HCT116 (cell line): ENCODE measurements around the gene ST6GALNAC5. TPM values are rescaled to one million over a fixed set of nuclear protein-coding genes. Genes with fewer than 3 reads are reported as not detected.

Experiments
- ATAC-seq: fragments of 200-7000 bp; cut with Tn5 transposase; 2 replicates; pipeline ENCODE4 v1.9.1; 2020; ENCODE audit warnings: mild to moderate bottlenecking, moderate library complexity
- BruUV-seq: library from RNA; stranded (reverse); fragments of 400-500 nt; replicated peaks from 2 replicates; lab custom pipeline; 2021; lab: Mats Ljungman, UMichigan
- CTCF ChIA-PET: fragments of 300-600 bp; sonication (Branson Sonifier 250); formaldehyde crosslinking; loops from one replicate; lab custom pipeline; 2021; ENCODE audit warnings: antibody characterized with exemption; lab: Charles Lee
- POLR2A ChIA-PET: fragments of 300-600, 350-600 bp; sonication (Branson Sonifier 250); formaldehyde crosslinking; loops from one replicate; lab custom pipeline; 2021; ENCODE audit warnings: antibody characterized with exemption; lab: Charles Lee
- RAD21 ChIA-PET, 2 experiments: fragments of 300-600 bp; sonication (Branson Sonifier 250); formaldehyde crosslinking; loops; one replicate each; lab custom pipeline; 2023; ENCODE audit warnings: low total read pairs in 2 of 2; ENCODE audit not compliant: uncharacterized antibody in 2 of 2, unreplicated experiment in 2 of 2, low non-redundant PET in 1 of 2; lab: Charles Lee
- DNase-seq: peaks from one replicate; pipeline ENCODE4 v3.0.0-alpha.2; 2010; ENCODE audit warnings: low read depth, low spot score
- H2AFZ ChIP-seq: fragments of 200-600 bp; shearing (Covaris generic), sonication (generic); 2 replicates; pipeline ENCODE4 v1.6.1; 2017; ENCODE audit warnings: low read depth, mixed run types, mixed read lengths, antibody characterized with exemption, low read length; ENCODE audit not compliant: poor library complexity, severe bottlenecking
- H3K27ac ChIP-seq: 2 replicates; pipeline ENCODE4 v1.5.1; 2012; ENCODE audit warnings: low read depth, low read length
- H3K27me3 ChIP-seq: fragments of 200-600 bp; sonication (generic); 2 replicates; pipeline ENCODE4 v1.6.1; 2016; ENCODE audit warnings: mixed run types, low read length, mixed read lengths; ENCODE audit not compliant: insufficient read depth
- H3K36me3 ChIP-seq, 2 experiments: fragments of 200-500 bp in 1 of 2; fragments of 200-600 bp in 1 of 2; sonication (Bioruptor generic) in 1 of 2; sonication (generic) in 1 of 2; 2 replicates each; pipeline versions ENCODE4 v1.5.1 to v1.6.1; 2014 to 2016; ENCODE audit warnings: low read length in 2 of 2, inconsistent platforms in 1 of 2, mixed read lengths in 1 of 2, mixed run types in 1 of 2; ENCODE audit not compliant: insufficient read depth in 2 of 2, control insufficient read depth in 1 of 2
- H3K4me1 ChIP-seq, 2 experiments: fragments of 200-600 bp in 1 of 2; sonication (generic) in 1 of 2; 2 replicates each; pipeline versions ENCODE4 v1.5.1 to v1.6.1; 2012 to 2017; ENCODE audit warnings: low read length in 2 of 2, inconsistent platforms in 1 of 2, mild to moderate bottlenecking in 1 of 2, mixed read lengths in 1 of 2, mixed run types in 1 of 2, moderate library complexity in 1 of 2; ENCODE audit not compliant: insufficient read depth in 2 of 2, control insufficient read depth in 1 of 2
- H3K4me2 ChIP-seq: fragments of 200-600 bp; sonication (generic); 2 replicates; pipeline ENCODE4 v1.6.1; 2017; ENCODE audit warnings: mixed run types, low read length, mixed read lengths
- H3K4me3 ChIP-seq, 2 experiments: fragments of 200-600 bp in 1 of 2; sonication (generic) in 1 of 2; replicated peaks in 1 of 2; 2 replicates each; pipeline ENCODE4 v1.5.1; 2011 to 2016; ENCODE audit warnings: low read length in 2 of 2, control low read depth in 1 of 2, low read depth in 1 of 2, mild to moderate bottlenecking in 1 of 2, mixed read lengths in 1 of 2, mixed run types in 1 of 2
- H3K79me2 ChIP-seq: fragments of 200-600 bp; sonication (generic); 2 replicates; pipeline ENCODE4 v1.6.1; 2017; ENCODE audit warnings: mild to moderate bottlenecking, mixed run types, low read length, moderate library complexity, mixed read lengths; ENCODE audit not compliant: insufficient read depth
- H3K9ac ChIP-seq: fragments of 200-600 bp; sonication (generic); 2 replicates; pipeline ENCODE4 v1.6.1; 2016; ENCODE audit warnings: low read length, mixed read lengths
- H3K9me2 ChIP-seq: fragments of 200-600 bp; sonication (generic), shearing (Covaris generic); 2 replicates; pipeline ENCODE4 v1.6.1; 2017; ENCODE audit warnings: mixed run types, mild to moderate bottlenecking, moderate library complexity; ENCODE audit not compliant: insufficient read depth
- H3K9me3 ChIP-seq, 2 experiments: fragments of 200-500 bp in 1 of 2; fragments of 200-600 bp in 1 of 2; sonication (Bioruptor generic) in 1 of 2; sonication (generic) in 1 of 2; 2 replicates each; pipeline ENCODE4 v1.6.1; 2014 to 2017; ENCODE audit warnings: low read length in 2 of 2, mixed read lengths in 2 of 2, inconsistent platforms in 1 of 2, low read depth in 1 of 2, mild to moderate bottlenecking in 1 of 2, mixed run types in 1 of 2, moderate library complexity in 1 of 2; ENCODE audit not compliant: control insufficient read depth in 1 of 2, insufficient read depth in 1 of 2
- H4K20me1 ChIP-seq: fragments of 200-600 bp; sonication (generic), shearing (Covaris generic); 2 replicates; pipeline ENCODE4 v1.6.1; 2017; ENCODE audit warnings: mixed run types, mild to moderate bottlenecking, moderate library complexity; ENCODE audit not compliant: insufficient read depth
- CTCF ChIP-seq, 3 experiments: fragments of 200-600 bp in 1 of 3; sonication (generic) in 1 of 3; IDR thresholded peaks in 2 of 3; conservative IDR thresholded peaks in 1 of 3; 2 replicates each; pipeline ENCODE4 v1.5.1; 2012 to 2017; ENCODE audit warnings: low read depth in 2 of 3, low read length in 2 of 3, antibody characterized with exemption in 1 of 3, borderline replicate concordance in 1 of 3, control low read depth in 1 of 3, mild to moderate bottlenecking in 1 of 3, mixed read lengths in 1 of 3, mixed run types in 1 of 3, moderate library complexity in 1 of 3; ENCODE audit not compliant: insufficient read depth in 1 of 3
- EGR1 ChIP-seq: IDR thresholded peaks from 2 replicates; pipeline ENCODE4 v1.6.1; 2012; ENCODE audit warnings: low read depth
- EZH2 ChIP-seq: fragments of 200-600 bp; sonication (generic); IDR thresholded peaks from 2 replicates; pipeline ENCODE4 v1.6.1; 2017; ENCODE audit warnings: antibody characterized with exemption, mixed run types
- EZH2phosphoT487 ChIP-seq: fragments of 200-600 bp; IDR thresholded peaks from 2 replicates; pipeline ENCODE4 v1.6.1; 2018; ENCODE audit warnings: antibody characterized with exemption, borderline replicate concordance
- MAX ChIP-seq: IDR thresholded peaks from 2 replicates; pipeline ENCODE4 v1.6.1; 2012
- RAD21 ChIP-seq: IDR thresholded peaks from 2 replicates; pipeline ENCODE4 v1.6.1; 2012; ENCODE audit warnings: low read depth, mild to moderate bottlenecking
- SIN3A ChIP-seq: IDR thresholded peaks from 2 replicates; pipeline ENCODE4 v1.6.1; 2012; ENCODE audit warnings: low read depth
- ZBTB33 ChIP-seq: IDR thresholded peaks from 2 replicates; pipeline ENCODE4 v1.6.1; 2011; ENCODE audit warnings: mild to moderate bottlenecking, low read length, moderate library complexity; ENCODE audit not compliant: insufficient replicate concordance; ENCODE audit errors: extremely low read depth
- ZNF274 ChIP-seq: fragments of 200-500 bp; sonication (Bioruptor generic); IDR thresholded peaks from 2 replicates; pipeline ENCODE4 v1.6.1; 2014; ENCODE audit warnings: mild to moderate bottlenecking, low read depth, low read length, inconsistent platforms
- intact Hi-C: fragments of 100-400 bp; cut with micrococcal nuclease; formaldehyde crosslinking; loops from 2 replicates; pipeline ENCODE4 v1.10.0; 2022
- total RNA-seq: library from RNA; stranded (reverse); gene quantifications from one replicate; pipeline ENCODE4 v1.2.1, GENCODE V29; 2021; ENCODE audit not compliant: unreplicated experiment

The ST6GALNAC5 gene
- total RNA-seq, 1 experiment from 2014 or later = 1.2 TPM

- H3K4me1 ChIP-seq = no peaks in the 10 kb centered on the region
- no peaks in the 10 kb centered on the region for H3K27me3 ChIP-seq
- BruUV-seq = no TSS peak
- ChIA-PET POLR2A (no interaction called here), CTCF (no interaction called here), RAD21 (no interaction called here)
- H3K27ac ChIP-seq = no peak overlapping the region
- H3K9me2 ChIP-seq = no peaks in the 10 kb centered on the region
- no peaks in the 10 kb centered on the region for H3K9me3 ChIP-seq
- TF ChIP-seq CTCF (IDR thresholded peaks at IDR 0.05 in 2 of 3, conservative IDR thresholded peaks at IDR 0.05 in 1 of 3; ENCODE audit: borderline replicate concordance in 1 of 3, insufficient read depth in 1 of 3, low read depth in 2 of 3, low read length in 2 of 3) (no peak), EZH2phosphoT487 (no peak), ZNF274 (no peak), MAX (no peak), ZBTB33 (no peak), EGR1 (no peak), EZH2 (no peak), RAD21 (no peak), SIN3A (no peak)
- H3K9ac ChIP-seq = no peak overlapping the region
- no peaks in the 10 kb centered on the region for H4K20me1 ChIP-seq
- no peak for ATAC-seq
- no peak for DNase-seq
- no peak overlapping the region for H3K4me2 ChIP-seq
- intact Hi-C loops = no loop called here
- H3K36me3 ChIP-seq = no peaks in the 10 kb centered on the region
- H3K79me2 ChIP-seq = no peaks in the 10 kb centered on the region
- no peak overlapping the region for H3K4me3 ChIP-seq
- no peak overlapping the region for H2AFZ ChIP-seq
Measured at GRCh38 chr1:77089756-77090155, 222.5 kb downstream of the ST6GALNAC5 start.
